AG10803 (cell line): ENCODE measurements around the gene IGSF11.

Experiments used
- DNase-seq: peaks from one replicate; pipeline ENCODE4 v3.0.0; 2010; ENCODE audit warnings: low read depth
- H3K4me3 ChIP-seq: 2 replicates; pipeline ENCODE4 v1.5.1; 2011; ENCODE audit warnings: mild to moderate bottlenecking, low read length, control low read depth
- CTCF ChIP-seq: conservative IDR thresholded peaks from 2 replicates; pipeline ENCODE4 v1.5.1; 2011; ENCODE audit warnings: mild to moderate bottlenecking, low read length, control low read depth, inconsistent platforms

Gene IGSF11

GRCh38 chr3:118938183-118938961 is 96.3 kb downstream of the IGSF11 start:
- TF ChIP-seq CTCF, result no peak
- no peak overlapping the region for H3K4me3 ChIP-seq
- no peak for DNase-seq

- no peak overlapping the region for H3K4me3 ChIP-seq
- DNase-seq, result no peak
- no peak for TF ChIP-seq CTCF
Measured at GRCh38 chr3:118936811-118937210, 97.8 kb downstream of the IGSF11 start.

GRCh38 chr3:118932822-118933558 is 101.7 kb downstream of the IGSF11 start:
- H3K4me3 ChIP-seq, result no peak overlapping the region
- no peak for TF ChIP-seq CTCF
- peak; percentile 8 for DNase-seq

- TF ChIP-seq CTCF, result no peak
- H3K4me3 ChIP-seq, result no peak overlapping the region
- no peak for DNase-seq
Measured at GRCh38 chr3:118931996-118932395, 102.7 kb downstream of the IGSF11 start.

- no peak overlapping the region for H3K4me3 ChIP-seq
- TF ChIP-seq CTCF, result no peak
- no peak for DNase-seq
Measured at GRCh38 chr3:118927449-118927848, 107.2 kb downstream of the IGSF11 start.

GRCh38 chr3:118912188-118912587 is 122.5 kb downstream of the IGSF11 start:
- no peak overlapping the region for H3K4me3 ChIP-seq
- no peak for DNase-seq
- TF ChIP-seq CTCF, result no peak

- TF ChIP-seq CTCF, result no peak
- H3K4me3 ChIP-seq, result no peak overlapping the region
- DNase-seq, result no peak
Measured at GRCh38 chr3:118910332-118910731, 124.3 kb downstream of the IGSF11 start.
